Thyroid gland (tissue), 4 donors: Measurements from ENCODE around the gene POC1B. TPM values are rescaled to one million over a fixed set of nuclear protein-coding genes. Genes with fewer than 3 reads are reported as not detected.

Experiments used
- DNase-seq, 2 donors: peaks; one replicate each; pipeline ENCODE4 v3.0.0-alpha.2; 2019
- H3K27ac ChIP-seq, 3 donors: fragments of 200-600 bp; sonication (generic); 1 replicate in 2 of 3; 2 replicates in 1 of 3; pipeline ENCODE4 v1.5.1; 2016 to 2019; ENCODE audit warnings: mild to moderate bottlenecking in 1 of 3, moderate library complexity in 1 of 3
- H3K27me3 ChIP-seq: fragments of 200-600 bp; sonication (generic); one replicate; pipeline ENCODE4 v1.5.1; 2019
- H3K36me3 ChIP-seq, 2 donors: fragments of 200-600 bp; sonication (generic); one replicate each; pipeline ENCODE4 v1.5.1; 2016 to 2019
- H3K4me1 ChIP-seq, 2 donors: fragments of 200-600 bp; sonication (generic); one replicate each; pipeline ENCODE4 v1.5.1; 2017 to 2019
- H3K4me3 ChIP-seq, 3 donors: fragments of 200-600 bp; sonication (generic); replicated peaks in 1 of 3; 1 replicate in 2 of 3; 2 replicates in 1 of 3; pipeline ENCODE4 v1.5.1; 2016; ENCODE audit warnings: mild to moderate bottlenecking in 1 of 3
- H3K9me3 ChIP-seq: fragments of 200-600 bp; sonication (generic); one replicate; pipeline ENCODE4 v1.5.1; 2017
- CTCF ChIP-seq, 6 experiments: fragments of 200-600 bp in 3 of 6; fragments of 450-650 bp in 3 of 6; sonication (generic) in 3 of 6; IDR thresholded peaks; one replicate each; pipeline ENCODE4 v1.5.1; 2016 to 2019; ENCODE audit warnings: antibody characterized with exemption in 6 of 6, mild to moderate bottlenecking in 2 of 6, inconsistent platforms in 1 of 6, moderate library complexity in 1 of 6
- POLR2A ChIP-seq, 2 donors: fragments of 450-650 bp; IDR thresholded peaks; one replicate each; pipeline ENCODE4 v1.6.1; 2017; ENCODE audit warnings: antibody characterized with exemption in 2 of 2, mild to moderate bottlenecking in 2 of 2, moderate library complexity in 1 of 2
- WGBS, 2 donors: methylation state at CpG; one replicate each; pipeline ENCODE4 v1.1.5; 2017; 5-methylcytosine and 5-hydroxymethylcytosine counted together
- intact Hi-C: fragments of 100-400 bp; cut with DNase I; formaldehyde crosslinking; loops from one replicate; pipeline ENCODE4 v1.15.1; 2023
- total RNA-seq, 4 donors: library from RNA; depleted of rRNA; stranded (reverse); fragments of >200 nt; gene quantifications; one replicate each; pipeline ENCODE4 v1.2.3, GENCODE V29; 2016

Gene POC1B
- total RNA-seq, 4 donors from 2014 or later = 21.2 to 38.3 (median 27.2) TPM

DNA sequence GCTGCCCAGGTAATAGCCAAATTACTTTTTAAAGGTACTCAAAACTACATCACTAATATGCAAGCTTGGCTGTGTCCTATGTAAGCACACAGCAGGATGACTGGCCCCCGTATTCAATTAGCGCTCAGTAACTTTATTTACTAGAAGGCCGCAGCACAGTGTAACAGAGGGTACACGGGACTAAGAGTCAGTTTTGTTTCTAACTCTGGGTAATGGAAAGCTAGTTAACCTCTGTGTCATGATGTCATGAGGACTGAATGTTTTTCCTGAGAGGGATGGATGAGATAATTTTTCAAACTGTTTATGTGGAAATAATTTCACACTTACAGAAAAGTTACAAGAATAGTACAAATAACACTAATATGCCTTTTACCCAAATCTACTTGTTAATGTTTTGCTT lies 28.4 kb downstream of the POC1B start:
- Histone ChIP-seq H3K27ac (no peak overlapping the region), H3K9me3 (no peaks in the 10 kb centered on the region), H3K4me1 (no peaks in the 10 kb centered on the region), H3K4me3 (no peak overlapping the region), H3K36me3 (peaks cover 0 to 4% of the 10 kb centered on the region in 2 donors), H3K27me3 (no peaks in the 10 kb centered on the region)
- intact Hi-C loops = no loop called here
- TF ChIP-seq POLR2A (IDR thresholded peaks at IDR 0.05) = no peak
- TF ChIP-seq CTCF (IDR thresholded peaks at IDR 0.05) = no peak
- 89 to 92% methylated on average over 4 of the region's 4 CpGs for WGBS, 2 donors
- no peak for DNase-seq

DNA sequence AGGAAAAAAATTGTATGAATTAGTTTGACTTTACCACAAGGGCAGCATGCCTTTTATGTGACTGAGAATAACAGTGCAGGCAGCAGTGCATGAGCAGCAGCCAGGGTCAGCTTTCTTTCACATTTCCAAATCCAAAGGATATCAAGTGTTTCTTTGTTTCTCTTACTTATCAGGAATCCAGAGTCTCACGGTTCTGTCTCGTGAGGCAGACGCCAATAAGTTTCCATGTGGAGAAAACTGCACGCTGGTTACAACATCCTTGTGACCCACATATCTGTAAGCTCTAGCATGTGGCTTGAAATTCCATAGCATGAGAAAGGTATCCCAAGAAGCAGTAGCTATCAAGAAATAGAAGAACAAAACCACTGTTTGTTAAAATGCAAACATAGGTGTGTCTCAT lies 28.8 kb downstream of the POC1B start:
- 77 to 81% methylated on average over 4 of the region's 4 CpGs for WGBS, 2 donors
- H3K27ac ChIP-seq = no peak overlapping the region
- no peak for DNase-seq
- intact Hi-C loops = no loop called here
- H3K4me3 ChIP-seq = no peak overlapping the region
- H3K9me3 ChIP-seq = no peaks in the 10 kb centered on the region
- TF ChIP-seq CTCF (IDR thresholded peaks at IDR 0.05) = no peak
- TF ChIP-seq POLR2A (IDR thresholded peaks at IDR 0.05) = no peak
- H3K36me3 ChIP-seq = peaks cover 0 to 4% of the 10 kb centered on the region in 2 donors
- H3K4me1 ChIP-seq = no peaks in the 10 kb centered on the region
- H3K27me3 ChIP-seq = no peaks in the 10 kb centered on the region

- WGBS, 2 donors = 93 to 95% methylated on average over 9 of the region's 9 CpGs
- Histone ChIP-seq H3K27me3 (no peaks in the 10 kb centered on the region), H3K36me3 (peaks cover 0 to 4% of the 10 kb centered on the region in 2 donors), H3K4me3 (no peak overlapping the region), H3K9me3 (no peaks in the 10 kb centered on the region), H3K27ac (no peak overlapping the region), H3K4me1 (no peaks in the 10 kb centered on the region)
- TF ChIP-seq POLR2A (IDR thresholded peaks at IDR 0.05) (no peak), CTCF (IDR thresholded peaks at IDR 0.05) (no peak)
- intact Hi-C loops = no loop called here
- DNase-seq = no peak
These were observed 31.2 kb downstream of the POC1B start for GRCh38 chr12:89494411-89495231.

- Histone ChIP-seq H3K27ac (no peak overlapping the region), H3K4me1 (no peaks in the 10 kb centered on the region), H3K9me3 (no peaks in the 10 kb centered on the region), H3K27me3 (no peaks in the 10 kb centered on the region), H3K36me3 (peaks cover 0 to 4% of the 10 kb centered on the region in 2 donors), H3K4me3 (no peak overlapping the region)
- intact Hi-C loops = no loop called here
- TF ChIP-seq POLR2A (IDR thresholded peaks at IDR 0.05) (no peak), CTCF (IDR thresholded peaks at IDR 0.05) (no peak)
- 93 to 94% methylated on average over 5 of the region's 5 CpGs for WGBS, 2 donors
- no peak for DNase-seq
These were observed 32.1 kb downstream of the POC1B start for GRCh38 chr12:89493670-89494302.

GRCh38 chr12:89492883-89493282 lies 33.0 kb downstream of the POC1B start:
- 70 to 75% methylated on average over 5 of the region's 5 CpGs for WGBS, 2 donors
- H3K36me3 ChIP-seq = peaks cover 0 to 4% of the 10 kb centered on the region in 2 donors
- H3K4me3 ChIP-seq = no peak overlapping the region
- H3K4me1 ChIP-seq = no peaks in the 10 kb centered on the region
- DNase-seq = no peak
- intact Hi-C loops = no loop called here
- no peaks in the 10 kb centered on the region for H3K9me3 ChIP-seq
- no peaks in the 10 kb centered on the region for H3K27me3 ChIP-seq
- H3K27ac ChIP-seq = no peak overlapping the region
- TF ChIP-seq CTCF (IDR thresholded peaks at IDR 0.05) = no peak
- no peak for TF ChIP-seq POLR2A (IDR thresholded peaks at IDR 0.05)
